GM19455 (cell line): Measurements from ENCODE around the gene MEF2B.
"Not testable (repeated sequence)": the region's sequence is repeated elsewhere in the genome, so short reads cannot be mapped to it uniquely, and the experiment has no call there.

Source experiments
- ATAC-seq: cut with Tn5 transposase; IDR thresholded peaks from one replicate; pipeline ENCODE4 v1.9.1; 2021; ENCODE audit not compliant: unreplicated experiment

Gene MEF2B

DNA sequence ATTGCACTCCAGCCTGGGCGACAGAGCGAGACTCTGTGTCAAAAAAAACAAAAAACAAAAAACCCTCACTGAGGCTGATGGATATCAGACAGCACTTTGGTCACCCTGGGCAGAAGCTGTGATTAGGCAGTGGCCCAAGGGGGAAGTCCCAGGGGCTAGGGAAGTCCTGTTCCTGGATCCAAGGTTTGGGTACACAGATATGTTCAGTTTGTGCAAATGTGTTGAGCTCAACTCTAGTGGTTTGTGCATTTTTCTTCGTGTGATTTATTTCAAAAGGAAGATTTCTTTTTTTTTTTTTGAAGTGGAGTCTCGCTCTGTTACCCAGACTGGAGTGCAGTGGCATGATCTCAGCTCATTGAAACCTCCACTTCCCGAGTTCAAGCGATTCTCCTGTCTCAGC is 12.3 kb downstream of the MEF2B start:
- no peak for ATAC-seq

DNA sequence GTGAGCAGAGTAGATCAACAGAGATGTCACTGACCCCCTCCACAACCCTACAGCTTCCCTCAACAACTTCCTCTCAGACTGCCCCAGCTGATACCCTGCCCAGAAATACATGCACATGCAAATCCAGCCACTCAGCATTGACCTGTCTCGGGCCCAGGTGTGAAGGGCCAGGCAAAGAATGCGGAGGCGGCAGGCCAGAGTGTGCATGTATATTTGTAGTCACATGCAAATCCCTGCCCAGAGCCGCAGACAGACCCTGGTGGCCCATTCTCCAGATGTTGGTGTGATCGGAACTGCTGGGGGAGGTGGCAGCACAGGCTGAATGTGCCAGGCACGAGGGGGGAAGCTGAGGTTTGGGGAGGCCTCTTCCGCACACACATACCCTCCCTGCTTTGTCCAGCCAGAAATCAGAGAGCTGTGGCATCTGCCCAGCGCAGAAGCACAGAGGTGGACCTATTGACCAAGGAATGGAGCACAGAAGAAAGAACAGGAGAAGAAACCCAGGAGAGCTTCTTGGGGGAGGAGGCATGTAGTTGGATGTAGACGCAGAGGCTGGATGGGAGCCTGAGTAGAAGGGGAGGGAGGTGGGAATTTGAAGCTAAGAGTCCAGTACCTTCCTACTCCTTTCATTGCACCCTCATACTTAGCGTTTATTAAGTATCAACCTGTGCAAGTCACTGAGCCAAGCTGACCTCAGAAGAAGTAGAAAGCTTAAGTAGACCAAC is 14.4 kb downstream of the MEF2B start:
- peak; percentile 47 for ATAC-seq

DNA sequence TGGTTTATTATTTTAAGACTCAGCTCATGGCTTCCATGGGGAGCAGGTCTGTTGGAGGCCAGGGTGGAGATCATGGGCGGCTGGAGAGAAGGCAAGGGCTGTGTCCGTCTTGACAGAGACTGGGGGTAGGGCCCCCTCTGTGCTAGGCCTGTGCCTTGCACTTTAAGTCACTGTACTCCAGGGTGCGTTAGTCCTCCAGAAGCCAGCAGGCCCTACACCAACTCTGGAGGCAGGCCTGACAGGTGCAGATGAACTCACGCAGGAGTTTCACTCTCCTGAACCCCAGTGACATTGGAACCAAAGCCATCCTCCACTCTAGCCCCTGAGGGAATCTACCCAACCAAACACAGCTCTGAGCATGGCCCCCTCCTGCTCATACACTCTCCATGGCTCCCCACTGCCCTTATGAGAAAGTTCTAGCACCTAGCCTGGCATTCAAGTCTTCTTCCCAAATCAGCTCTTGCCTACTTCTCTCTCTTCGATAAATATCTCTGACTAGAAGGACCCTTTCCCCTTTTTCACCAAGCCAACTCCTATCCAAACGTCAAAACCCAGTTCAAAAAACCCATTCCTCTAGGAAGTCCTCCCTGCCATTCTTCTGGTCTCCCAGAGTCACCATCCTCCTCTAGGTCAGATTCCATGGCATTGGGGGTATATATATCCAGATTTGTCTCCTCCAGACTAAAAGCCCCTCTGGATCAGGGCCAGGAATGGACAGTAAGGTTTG is 15.1 kb downstream of the MEF2B start:
- no peak for ATAC-seq

DNA sequence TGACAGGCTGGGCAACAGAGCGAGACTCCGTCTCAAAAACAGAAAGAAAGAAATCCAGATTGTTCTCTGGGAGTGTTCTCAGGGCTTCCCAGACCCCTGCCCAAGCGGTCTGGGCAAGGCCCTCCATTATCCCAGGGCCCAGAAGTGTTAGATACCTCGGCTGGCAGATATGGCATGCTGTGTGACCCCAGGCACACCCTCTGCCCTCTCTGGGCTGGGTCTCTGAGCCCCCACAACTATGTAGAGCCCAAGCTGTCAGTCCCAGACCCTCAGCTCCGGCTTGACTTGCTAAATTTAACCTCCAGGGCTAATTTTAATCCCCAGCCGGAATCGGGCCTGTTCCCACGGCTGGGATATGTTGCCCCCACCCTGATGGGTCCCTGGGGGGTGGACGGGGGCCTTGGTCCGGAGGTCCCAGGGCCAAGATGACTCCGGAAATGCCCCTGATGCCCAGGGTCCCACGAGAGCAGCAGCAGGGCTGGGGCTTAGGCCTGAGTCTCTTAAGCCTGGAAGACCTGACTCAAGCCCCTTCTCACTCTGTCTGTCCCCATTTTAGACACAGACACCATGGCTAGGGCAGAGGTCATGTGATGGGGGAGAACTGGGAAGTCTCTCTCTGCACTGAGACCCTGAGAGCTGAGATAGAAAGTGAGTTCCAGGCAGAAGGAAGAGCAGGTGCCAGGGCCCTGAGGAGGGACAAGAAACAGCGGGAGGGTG is 17.2 kb downstream of the MEF2B start:
- ATAC-seq = no peak

DNA sequence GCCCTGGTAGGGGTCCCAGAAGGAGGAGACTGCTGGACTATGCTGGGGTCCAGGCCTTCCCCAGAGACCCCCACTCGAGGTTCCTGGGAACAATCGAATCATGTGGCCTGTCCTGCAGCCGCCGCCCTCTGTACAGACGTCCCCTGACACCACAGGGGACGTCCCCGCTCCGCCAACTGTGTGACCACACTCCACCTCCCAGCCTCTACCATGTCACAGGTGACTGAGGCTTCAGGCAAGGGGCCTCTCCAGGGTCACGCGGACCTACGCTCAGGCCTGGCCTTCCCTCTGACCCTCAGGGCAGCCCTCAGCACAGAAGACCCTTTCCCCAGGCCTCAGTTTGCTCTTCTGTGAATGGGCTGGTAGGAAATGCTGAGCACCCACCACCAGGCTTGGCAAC is 18.6 kb downstream of the MEF2B start:
- ATAC-seq = no peak

DNA sequence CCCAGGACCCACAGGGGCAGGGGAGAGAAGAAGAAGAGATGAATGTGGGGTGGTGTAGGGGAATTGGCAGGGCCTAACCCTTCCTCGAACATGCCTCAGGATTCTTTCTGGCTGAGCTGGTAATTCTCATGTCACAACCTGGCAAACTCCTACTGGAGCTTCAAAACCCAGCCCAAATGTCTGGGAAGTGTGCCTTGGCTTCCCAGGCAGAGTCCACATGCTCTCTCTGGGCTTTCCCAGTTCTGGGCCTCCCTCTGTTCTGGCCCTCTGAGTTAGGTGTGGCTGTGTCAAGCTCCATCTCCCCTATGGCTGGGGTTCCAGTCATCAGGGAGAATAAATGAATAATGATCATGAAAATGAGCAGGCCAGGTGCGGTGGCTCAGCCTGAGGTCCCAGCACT is 20.6 kb downstream of the MEF2B start:
- ATAC-seq = no peak

DNA sequence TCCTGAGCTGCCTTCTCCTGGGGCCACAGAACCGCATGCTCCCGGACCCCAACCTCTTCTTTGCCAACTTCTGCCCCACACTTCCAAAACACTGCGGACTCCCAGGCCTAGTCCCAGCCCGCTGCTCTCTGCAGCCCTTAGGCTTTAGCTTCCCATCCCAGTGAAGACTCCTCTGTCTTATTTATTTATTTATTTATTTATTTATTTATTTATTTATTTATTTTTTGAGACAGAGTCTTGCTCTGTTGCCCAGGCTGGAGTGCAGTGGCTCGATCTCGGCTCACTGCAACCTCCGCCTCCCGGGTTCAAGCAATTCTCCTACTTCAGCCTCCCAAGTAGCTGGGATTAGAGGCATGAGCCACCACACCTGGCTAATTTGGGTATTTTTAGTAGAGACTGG is 21.6 kb downstream of the MEF2B start:
- ATAC-seq = not testable (repeated sequence)

DNA sequence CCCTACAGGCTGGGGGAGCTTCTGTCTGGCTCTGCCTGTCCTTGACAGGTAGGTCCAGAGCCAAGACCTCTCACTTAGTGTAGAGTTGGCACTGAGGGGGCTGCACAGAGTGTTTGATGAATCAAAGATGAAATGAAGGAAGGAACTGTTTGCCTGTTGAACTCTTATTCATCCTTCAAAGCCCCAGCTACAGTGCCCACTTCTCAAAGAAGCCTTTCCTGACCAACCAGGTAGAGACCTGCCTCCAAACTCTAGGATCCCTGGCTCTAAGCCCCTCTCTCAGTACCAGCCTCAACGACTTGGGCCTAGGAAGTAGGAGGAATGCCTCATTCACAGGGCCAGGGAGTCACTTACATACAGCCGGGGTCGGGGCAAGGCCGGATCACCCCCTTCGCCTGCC is 22.7 kb downstream of the MEF2B start:
- no peak for ATAC-seq

DNA sequence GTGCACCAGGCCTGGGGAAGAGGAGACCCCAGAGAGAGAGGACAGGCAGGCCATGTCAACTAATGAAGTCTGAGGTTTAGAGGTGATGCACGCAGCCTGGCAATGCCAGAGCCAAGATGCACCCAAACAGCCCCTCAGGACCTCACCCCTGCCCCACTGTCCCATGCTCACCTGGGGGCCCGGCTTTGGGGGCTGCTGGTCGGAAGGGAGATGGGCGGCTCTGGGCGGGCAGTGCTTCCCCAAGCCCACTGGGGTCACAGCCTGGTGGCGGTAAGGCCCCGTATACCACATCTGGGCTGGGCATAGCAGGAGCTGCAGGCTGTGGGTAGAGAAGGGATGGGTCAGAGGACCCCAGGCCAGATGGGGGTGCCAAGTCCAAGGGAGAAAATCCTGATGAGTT is 23.2 kb downstream of the MEF2B start:
- no peak for ATAC-seq

DNA sequence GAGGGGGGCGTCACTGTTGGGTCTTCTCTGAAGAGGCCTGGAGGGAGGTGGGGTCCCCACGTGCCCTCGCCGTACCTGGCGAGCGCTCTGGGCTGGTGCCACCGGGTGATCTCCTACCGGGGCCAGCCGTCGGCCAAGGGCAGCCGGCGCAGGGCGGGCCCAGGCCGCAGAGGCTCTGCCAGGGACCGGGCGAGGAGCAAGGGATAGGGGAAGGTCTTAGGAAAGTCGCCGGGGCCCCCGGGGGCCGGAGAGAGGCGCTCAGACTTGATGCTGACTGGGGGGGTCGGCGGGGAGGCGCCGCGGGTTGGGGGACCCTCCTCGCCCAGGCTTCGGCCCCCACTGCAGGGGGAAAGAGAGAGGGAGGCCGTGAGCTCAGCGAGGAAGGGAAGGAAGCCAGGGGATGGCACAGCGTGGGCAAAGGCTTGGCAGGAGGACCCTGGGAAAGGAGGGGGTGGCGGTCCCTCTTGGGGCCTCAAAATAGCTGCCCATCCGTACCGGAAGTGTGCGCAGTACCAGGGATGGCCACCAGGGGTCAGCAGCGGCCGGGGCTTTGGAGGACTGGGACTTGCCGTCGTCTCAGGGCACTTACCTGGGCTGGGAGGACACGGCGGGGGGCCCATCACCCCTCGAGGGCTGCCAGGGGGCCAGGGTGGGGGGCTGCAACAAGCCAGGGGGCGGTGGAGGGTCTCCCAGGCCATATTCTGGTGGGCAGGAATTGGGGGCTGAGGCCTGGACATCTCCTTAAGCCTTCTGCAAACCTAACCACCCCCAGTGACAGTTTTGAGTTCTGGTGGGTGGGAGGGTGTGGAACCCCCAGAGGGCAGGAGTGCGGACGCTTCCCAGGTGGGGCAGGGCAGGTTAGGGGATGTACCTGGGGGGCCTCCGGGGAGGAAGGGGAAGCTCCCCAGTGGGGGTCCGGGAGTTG is 24.1 kb downstream of the MEF2B start:
- no peak for ATAC-seq

DNA sequence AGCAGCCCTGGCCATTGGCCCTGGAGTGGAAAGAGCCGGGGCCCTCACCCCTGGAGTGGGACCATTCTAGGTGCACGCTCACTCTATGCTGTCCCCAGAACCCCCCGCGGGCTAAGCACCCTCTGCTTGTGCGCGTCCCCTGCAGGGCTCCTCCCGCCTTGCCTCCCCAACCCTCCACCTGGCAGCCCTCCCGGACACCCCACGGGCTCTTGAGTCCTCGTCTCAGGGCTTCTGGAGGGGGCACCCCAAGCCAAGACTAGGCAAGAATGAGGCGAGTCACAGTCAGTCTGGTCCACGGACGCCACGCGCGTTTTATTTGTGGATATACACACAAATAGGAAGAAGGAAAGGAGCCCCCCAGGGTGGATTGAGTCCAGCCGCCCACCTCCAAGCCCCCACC is 24.8 kb downstream of the MEF2B start:
- no peak for ATAC-seq

DNA sequence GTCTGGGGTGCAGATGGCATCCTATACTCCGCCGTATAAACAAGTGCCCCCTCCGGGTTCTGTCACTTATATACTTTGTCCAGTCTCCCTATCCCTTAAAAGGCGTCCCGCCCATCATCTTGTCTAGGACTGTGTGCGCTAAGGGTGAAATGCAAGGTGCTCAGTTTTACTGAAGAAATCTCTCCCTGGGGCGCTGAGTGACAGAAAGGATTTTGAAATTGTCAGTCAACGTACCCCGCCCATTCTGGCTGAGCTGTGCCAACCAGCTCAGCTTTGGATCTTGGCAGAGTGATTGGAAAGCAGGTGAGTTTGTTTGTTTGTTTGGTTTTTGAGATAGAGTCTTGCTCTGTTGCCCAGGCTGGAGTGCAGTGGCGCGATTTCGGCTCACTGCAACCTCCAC is 27.7 kb downstream of the MEF2B start:
- no peak for ATAC-seq

DNA sequence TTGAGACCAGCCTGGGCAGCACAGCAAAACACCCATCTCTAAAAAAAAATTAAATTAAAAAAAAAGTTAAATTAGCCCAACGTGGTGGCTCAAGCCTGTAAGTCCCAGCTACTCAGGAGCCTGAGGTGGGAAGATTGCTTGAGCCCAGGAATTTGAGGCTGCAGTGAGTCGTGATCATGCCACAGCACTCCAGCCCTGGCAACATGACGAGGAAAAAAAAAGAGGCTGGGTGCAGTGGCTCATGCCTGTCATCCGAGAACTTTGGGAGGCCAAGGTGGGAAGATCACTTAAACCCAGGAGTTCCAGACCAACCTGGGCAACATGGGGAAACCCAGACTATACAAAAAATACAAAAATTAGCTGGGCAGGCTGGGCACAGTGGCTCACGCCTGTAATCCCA is 29.6 kb downstream of the MEF2B start:
- no peak for ATAC-seq

DNA sequence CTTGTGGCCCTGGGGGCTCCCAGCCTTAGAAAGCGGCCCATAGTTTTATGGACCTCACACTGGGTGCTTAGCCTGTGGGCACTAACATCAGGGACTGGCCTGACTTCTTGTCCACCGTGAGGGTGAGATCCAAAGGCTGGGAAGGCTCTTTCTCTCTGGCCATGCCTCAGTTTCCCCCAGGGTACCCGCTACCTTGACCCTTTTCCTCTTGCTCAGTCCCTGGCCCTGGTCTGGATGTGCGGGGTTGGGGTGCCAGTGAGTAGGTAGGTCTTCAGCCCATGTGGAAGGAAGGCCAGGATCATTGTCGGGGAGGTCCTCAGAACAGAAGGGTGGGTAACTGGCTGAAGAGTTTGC is 30.2 kb downstream of the MEF2B start:
- no peak for ATAC-seq

DNA sequence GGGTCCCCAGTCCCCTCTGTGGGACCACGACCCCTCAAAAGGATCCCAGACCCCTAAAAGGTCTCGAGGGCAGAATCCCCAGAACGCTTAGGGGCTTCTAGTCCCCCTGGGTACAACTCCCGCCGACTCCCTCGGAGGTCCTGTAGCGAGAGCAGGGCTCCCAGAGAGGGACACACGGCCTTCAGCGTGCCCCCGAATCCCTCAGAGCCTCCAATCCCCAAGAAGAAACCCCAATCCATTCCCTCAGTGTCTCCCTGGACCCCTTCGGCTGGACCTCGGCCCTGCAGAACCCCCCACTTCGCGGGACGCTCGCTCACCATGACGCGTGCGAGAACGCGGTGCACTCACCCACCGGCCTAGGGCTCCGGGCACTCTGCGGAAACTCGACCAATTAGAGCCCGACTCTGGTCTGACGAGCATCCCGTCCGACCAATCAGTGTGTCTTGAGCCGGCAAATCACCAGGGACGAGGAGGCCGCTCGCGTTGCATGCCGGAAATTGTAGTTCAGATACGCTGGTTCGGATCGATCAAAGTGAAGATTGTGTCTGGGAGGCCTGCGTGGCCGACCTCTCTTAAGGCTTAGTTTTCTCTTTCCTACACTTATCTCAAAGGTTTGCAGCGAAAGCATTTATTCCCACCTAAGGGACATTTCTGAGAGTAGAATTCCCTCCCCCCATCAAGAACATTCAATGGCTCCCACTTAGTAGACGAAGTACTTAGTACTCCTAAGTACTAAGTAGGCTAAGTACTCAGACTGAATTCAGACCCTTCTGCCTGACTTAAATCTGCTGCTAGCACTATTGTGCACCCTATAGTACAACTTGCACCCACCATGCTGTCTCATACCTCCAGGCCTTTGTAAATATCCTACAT is 31.7 kb downstream of the MEF2B start, which contains the start of gene TMEM161A:
Gene TMEM161A, minus strand, starts transcription at position 370 of the 873 bp plus-strand sequence. Its CDS starts 50 bp downstream, at position 320.
- ATAC-seq = peak; percentile 98

DNA sequence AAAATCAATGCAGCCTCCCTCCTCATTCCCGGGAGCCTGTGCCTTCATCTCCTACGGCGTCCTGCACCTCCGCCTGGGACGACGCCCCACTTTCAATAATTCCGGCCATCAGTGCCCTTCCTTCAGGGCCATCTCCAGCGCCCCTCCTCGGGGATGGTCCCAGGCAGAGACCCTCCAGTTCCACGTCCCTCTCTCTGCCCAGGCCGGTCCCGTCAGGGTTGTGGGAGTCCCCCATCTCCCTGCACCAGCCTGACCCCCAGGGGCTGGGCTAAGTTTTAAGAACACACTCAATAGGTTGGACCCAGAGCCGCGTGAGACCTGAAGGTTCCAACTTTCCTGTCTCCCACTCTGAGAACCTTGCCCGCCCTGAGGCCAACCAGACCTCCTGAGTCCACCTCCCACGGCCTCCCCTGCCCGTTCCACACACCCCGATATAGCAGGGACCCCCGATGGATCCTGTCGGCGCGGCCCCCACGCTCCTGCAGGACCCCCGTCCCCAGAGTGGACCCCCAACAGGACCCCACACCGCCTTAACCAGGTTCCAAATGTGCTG is 32.4 kb downstream of the MEF2B start:
- no peak for ATAC-seq

DNA sequence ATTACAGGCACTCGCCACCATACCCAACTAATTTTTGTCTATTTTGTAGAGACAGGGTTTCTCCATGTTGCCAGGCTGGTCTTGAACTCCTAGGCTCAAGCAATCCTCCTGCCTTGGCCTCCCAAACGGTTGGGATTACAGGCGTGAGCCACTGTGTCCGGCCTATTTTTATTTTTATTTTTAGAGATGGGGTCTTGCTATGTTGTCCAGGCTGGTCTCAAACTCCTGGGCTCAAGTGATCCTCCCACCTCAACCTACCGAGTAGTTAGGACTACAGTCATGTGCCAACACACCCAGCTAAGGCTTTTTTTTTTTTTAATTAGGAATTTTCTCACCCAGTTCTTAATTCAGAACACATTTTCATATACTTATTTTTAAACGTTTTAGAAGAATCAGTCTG is 34.4 kb downstream of the MEF2B start:
- not testable (repeated sequence) for ATAC-seq

DNA sequence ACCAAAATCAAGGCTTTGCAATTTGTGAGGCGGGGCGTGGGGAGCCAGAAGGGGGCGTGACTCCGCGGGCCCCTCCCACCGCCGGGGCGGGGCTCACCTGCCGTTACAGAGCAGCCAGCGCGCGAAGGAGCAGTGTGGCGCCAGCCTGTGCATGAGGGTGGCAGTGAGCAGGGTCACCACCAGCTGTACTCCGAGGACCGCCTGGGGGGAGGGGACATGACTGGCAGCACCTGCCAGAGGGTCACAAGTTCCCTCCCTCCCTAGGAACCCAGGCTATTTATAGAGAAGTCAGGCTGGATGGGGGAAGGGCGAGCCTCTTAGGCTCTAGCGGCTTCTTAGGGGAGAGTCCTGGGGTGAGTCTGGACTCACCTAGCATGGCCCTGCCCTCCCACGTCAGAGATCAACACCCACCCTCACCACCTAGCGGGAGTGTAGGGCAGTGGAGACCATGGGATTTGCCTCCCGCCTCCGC is 35.3 kb downstream of the MEF2B start:
- ATAC-seq = no peak

DNA sequence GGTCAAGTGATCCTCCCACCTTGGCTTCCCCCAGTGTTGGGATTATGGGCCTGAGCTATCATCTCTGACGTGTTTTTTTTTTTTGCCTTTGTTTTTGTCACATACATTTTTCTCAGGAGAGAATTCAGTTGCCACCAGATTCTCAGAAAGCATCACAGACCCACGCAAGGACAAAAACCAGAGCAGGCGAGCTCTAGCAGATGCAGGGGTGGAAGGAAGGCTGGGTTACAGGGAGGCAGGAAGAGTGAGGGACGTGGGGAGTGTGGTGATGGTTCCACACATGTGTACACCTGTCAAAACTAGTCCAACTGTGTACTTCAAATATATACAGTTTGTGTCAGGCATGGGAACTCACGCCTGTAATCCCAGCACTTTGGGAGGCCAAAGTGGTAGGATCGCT is 36.1 kb downstream of the MEF2B start:
- no peak for ATAC-seq

DNA sequence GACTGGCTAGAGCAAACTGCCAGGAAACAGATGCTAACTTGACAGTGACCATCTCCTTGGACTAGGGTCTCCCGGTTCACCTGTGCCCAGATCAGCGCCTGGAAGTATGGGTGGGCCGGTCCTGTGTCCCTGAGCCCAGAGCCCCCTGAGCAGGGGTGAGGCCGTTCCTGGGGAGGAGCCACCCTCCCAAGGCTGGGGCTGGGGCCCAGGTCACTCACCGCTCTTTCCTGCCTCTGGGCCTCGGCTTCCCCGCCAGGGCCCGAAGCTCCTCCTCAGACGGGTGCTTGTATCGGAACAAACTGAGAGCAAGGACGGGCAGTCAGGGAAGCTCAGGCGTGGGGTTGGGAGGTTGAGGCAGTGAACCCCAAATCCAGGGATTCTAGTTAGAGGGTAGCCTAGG is 37.2 kb downstream of the MEF2B start:
- no peak for ATAC-seq
